Endothelial cell of umbilical vein (primary cell): ENCODE results near the gene TMCC3. TPM values are rescaled to one million over a fixed set of nuclear protein-coding genes. Genes with fewer than 3 reads are reported as not detected.

Experiments
- BruUV-seq: library from RNA; stranded (reverse); fragments of 400-500 nt; replicated peaks from 2 replicates; lab custom pipeline; 2021; lab: Mats Ljungman, UMichigan
- CTCF ChIA-PET: fragments of 300-600, 350-600 bp; sonication (Branson Sonifier 250); formaldehyde crosslinking; loops from one replicate; lab custom pipeline; 2021; ENCODE audit warnings: antibody characterized with exemption, inconsistent platforms; lab: Charles Lee
- POLR2A ChIA-PET: fragments of 300-600, 350-600 bp; sonication (Branson Sonifier 250); formaldehyde crosslinking; loops from one replicate; lab custom pipeline; 2021; ENCODE audit warnings: antibody characterized with exemption, inconsistent platforms; lab: Charles Lee
- DNase-seq: peaks from one replicate; pipeline ENCODE4 v3.0.0-alpha.2; 2011; ENCODE audit warnings: low read depth, low spot score
- FAIRE-seq: peaks from 2 replicates; lab custom pipeline; 2011; peaks lifted over from hg19 to GRCh38; lab: Jason Lieb, UNC
- H2AFZ ChIP-seq: 2 replicates; pipeline ENCODE4 v1.6.0; 2012; ENCODE audit warnings: low read depth, low read length, control low read depth, inconsistent platforms
- H3K27ac ChIP-seq: 2 replicates; pipeline ENCODE4 v1.5.1; 2011; ENCODE audit warnings: low read depth, mild to moderate bottlenecking, control low read depth, low read length, moderate library complexity; ENCODE audit not compliant: insufficient read depth
- H3K27me3 ChIP-seq, 2 experiments: 2 replicates each; pipeline versions ENCODE4 v1.6.0 to v1.6.1; 2011; ENCODE audit warnings: low read length in 2 of 2, mixed read lengths in 1 of 2; ENCODE audit not compliant: control insufficient read depth in 2 of 2, insufficient read depth in 2 of 2
- H3K36me3 ChIP-seq, 2 experiments: 2 replicates in 1 of 2; 3 replicates in 1 of 2; pipeline ENCODE4 v1.5.1; 2011; ENCODE audit warnings: low read length in 2 of 2, mild to moderate bottlenecking in 1 of 2, moderate library complexity in 1 of 2; ENCODE audit not compliant: control insufficient read depth in 2 of 2, insufficient read depth in 2 of 2; ENCODE audit errors: extremely low read depth in 1 of 2
- H3K4me1 ChIP-seq: 3 replicates; pipeline ENCODE4 v1.5.1; 2011; ENCODE audit warnings: mild to moderate bottlenecking, low read length; ENCODE audit not compliant: control insufficient read depth, insufficient read depth; ENCODE audit errors: extremely low read depth
- H3K4me2 ChIP-seq: 2 replicates; pipeline ENCODE4 v1.6.1; 2011; ENCODE audit warnings: low read length, control low read depth, mixed read lengths; ENCODE audit not compliant: insufficient read depth
- H3K4me3 ChIP-seq, 3 experiments: fragments of 200-600 bp in 1 of 3; sonication (generic), shearing (Covaris generic) in 1 of 3; replicated peaks in 1 of 3; 2 replicates each; pipeline ENCODE4 v1.5.1; 2011 to 2016; ENCODE audit warnings: control low read depth in 3 of 3, low read length in 3 of 3, mild to moderate bottlenecking in 2 of 3, inconsistent platforms in 1 of 3, low read depth in 1 of 3, moderate library complexity in 1 of 3; ENCODE audit not compliant: insufficient read depth in 1 of 3
- H3K79me2 ChIP-seq: 2 replicates; pipeline ENCODE4 v1.6.0; 2012; ENCODE audit warnings: low read length, inconsistent platforms; ENCODE audit not compliant: control insufficient read depth, insufficient read depth
- H3K9ac ChIP-seq: replicated peaks from 2 replicates; pipeline ENCODE3; 2011; ENCODE audit warnings: low read length, control low read depth; ENCODE audit not compliant: insufficient read depth; ENCODE audit errors: extremely low read depth
- H3K9me1 ChIP-seq: replicated peaks from 3 replicates; pipeline ENCODE4 v1.6.0; 2011; ENCODE audit warnings: mild to moderate bottlenecking, low read length; ENCODE audit not compliant: control insufficient read depth, insufficient read depth; ENCODE audit errors: extremely low read depth
- H3K9me3 ChIP-seq: replicated peaks from 2 replicates; pipeline ENCODE4 v1.5.1; 2012; ENCODE audit warnings: low read length, inconsistent platforms; ENCODE audit not compliant: control insufficient read depth, insufficient read depth
- H4K20me1 ChIP-seq: replicated peaks from 2 replicates; pipeline ENCODE3; 2011; ENCODE audit warnings: mild to moderate bottlenecking, low read length; ENCODE audit not compliant: control insufficient read depth, insufficient read depth; ENCODE audit errors: extremely low read depth
- CTCF ChIP-seq, 2 donors: IDR thresholded peaks; 1 replicate in 1 of 2; 2 replicates in 1 of 2; pipeline ENCODE4 v1.5.1; 2011; ENCODE audit warnings: low read length in 2 of 2, mild to moderate bottlenecking in 2 of 2, moderate library complexity in 2 of 2, control low read depth in 1 of 2, inconsistent platforms in 1 of 2, low read depth in 1 of 2; ENCODE audit not compliant: insufficient read depth in 1 of 2; ENCODE audit errors: extremely low read depth in 1 of 2
- EZH2 ChIP-seq: IDR thresholded peaks from 2 replicates; pipeline ENCODE4 v1.6.1; 2012; ENCODE audit warnings: borderline replicate concordance, low read depth, mild to moderate bottlenecking, moderate library complexity, low read length, inconsistent platforms; ENCODE audit not compliant: severe bottlenecking
- FOS ChIP-seq: IDR thresholded peaks from 2 replicates; pipeline ENCODE4 v1.6.1; 2011; ENCODE audit warnings: mild to moderate bottlenecking, low read length, moderate library complexity, borderline replicate concordance; ENCODE audit not compliant: insufficient read depth
- GATA2 ChIP-seq: IDR thresholded peaks from 2 replicates; pipeline ENCODE4 v1.7.0; 2011; ENCODE audit warnings: low read depth, mild to moderate bottlenecking, moderate library complexity, mixed read lengths, low read length; ENCODE audit not compliant: insufficient read length, insufficient read depth
- JUN ChIP-seq: IDR thresholded peaks from 2 replicates; pipeline ENCODE4 v1.6.1; 2011; ENCODE audit warnings: borderline replicate concordance, low read depth; ENCODE audit not compliant: insufficient read length, insufficient read depth
- MAX ChIP-seq: IDR thresholded peaks from 2 replicates; pipeline ENCODE4 v1.6.1; 2011; ENCODE audit not compliant: insufficient read depth, insufficient read length
- MYC ChIP-seq: IDR thresholded peaks from one replicate; pipeline ENCODE4 v1.6.1; 2011; ENCODE audit warnings: mild to moderate bottlenecking, low read depth, low read length
- POLR2A ChIP-seq: IDR thresholded peaks from 2 replicates; pipeline ENCODE4 v1.6.1; 2012; ENCODE audit warnings: low read depth, mild to moderate bottlenecking, control low read depth, low read length
- POLR2AphosphoS5 ChIP-seq: IDR thresholded peaks from 2 replicates; pipeline ENCODE4 v1.6.1; 2012; ENCODE audit warnings: low read depth, mild to moderate bottlenecking, control low read depth, low read length, moderate library complexity; ENCODE audit not compliant: insufficient read depth
- dilution Hi-C: fragments of 300-500 bp; cut with MboI; formaldehyde crosslinking; loops from one replicate; pipeline ENCODE4 v1.15.0; 2019; ENCODE audit warnings: low sequenced_read_pairs; ENCODE audit not compliant: extremely low pct_ligation_motif_present
- intact Hi-C: fragments of 100-400 bp; cut with micrococcal nuclease; formaldehyde crosslinking; loops from one replicate; pipeline ENCODE4 v1.10.0; 2022
- polyA plus RNA-seq, 4 experiments: library from polyadenylated mRNA; depleted of rRNA in 3 of 4; stranded (reverse) in 3 of 4; unstranded in 1 of 4; fragments of >200 nt; gene quantifications; 2 replicates each; pipeline versions ENCODE4 v1.2.1 to v1.2.3, GENCODE V29; 2011 to 2012; ENCODE audit warnings: missing spikeins in 1 of 4
- total RNA-seq: library from RNA; stranded (reverse); gene quantifications from 2 replicates; pipeline ENCODE4 v1.2.3, GENCODE V29; 2021

Gene TMCC3
- total and polyA plus RNA-seq, 2 donors (not counting 3 experiments of a cell fraction or from before 2014, with no cell fraction given): 13.5 to 30.4 TPM

GRCh38 chr12:94678379-94678778 lies 28.0 kb upstream of the TMCC3 start:
- POLR2A ChIA-PET: no interaction called here
- CTCF ChIA-PET: no interaction called here
- Histone ChIP-seq H3K79me2 (no peaks in the 10 kb centered on the region), H3K4me1 (peaks cover 36% of the 10 kb centered on the region), H3K9ac (no peak overlapping the region), H3K4me3 (no peak overlapping the region), H3K9me3 (no peaks in the 10 kb centered on the region), H2AFZ (no peak overlapping the region), H3K4me2 (no peak overlapping the region), H3K36me3 (no peaks in the 10 kb centered on the region), H3K27me3 (no peaks in the 10 kb centered on the region), H3K27ac (no peak overlapping the region), H3K9me1 (no peaks in the 10 kb centered on the region), H4K20me1 (no peaks in the 10 kb centered on the region)
- DNase-seq (no peak), FAIRE-seq (no peak)
- dilution Hi-C loops (no loop called here), intact Hi-C loops (no loop called here)
- no peak for TF ChIP-seq MYC
- TF ChIP-seq JUN: no peak
- TF ChIP-seq POLR2AphosphoS5: no peak
- no peak for TF ChIP-seq FOS
- no peak for TF ChIP-seq POLR2A
- no peak for TF ChIP-seq GATA2
- TF ChIP-seq EZH2: no peak
- TF ChIP-seq MAX: no peak
- TF ChIP-seq CTCF (IDR thresholded peaks at IDR 0.05; ENCODE audit: extremely low read depth in 1 of 2, insufficient read depth in 1 of 2, low read depth in 1 of 2, low read length in 2 of 2): no peak
- BruUV-seq: no TSS peak
